DND-41 (cell line): Measurements from ENCODE around the gene LUZP1.

Experiments
- EZH2 ChIP-seq: IDR thresholded peaks from 3 replicates; pipeline ENCODE4 v1.6.1; 2012; ENCODE audit warnings: borderline replicate concordance, low read depth, mild to moderate bottlenecking, moderate library complexity, low read length, inconsistent platforms; ENCODE audit not compliant: severe bottlenecking
- TF ChIP-seq, protein P1 (sequence below): IDR thresholded peaks from 2 replicates; pipeline ENCODE4 v1.5.1; 2012; ENCODE audit warnings: borderline replicate concordance, low read length, moderate library complexity, mild to moderate bottlenecking; ENCODE audit not compliant: poor library complexity, severe bottlenecking; ENCODE audit errors: extremely low read depth

DNA sequence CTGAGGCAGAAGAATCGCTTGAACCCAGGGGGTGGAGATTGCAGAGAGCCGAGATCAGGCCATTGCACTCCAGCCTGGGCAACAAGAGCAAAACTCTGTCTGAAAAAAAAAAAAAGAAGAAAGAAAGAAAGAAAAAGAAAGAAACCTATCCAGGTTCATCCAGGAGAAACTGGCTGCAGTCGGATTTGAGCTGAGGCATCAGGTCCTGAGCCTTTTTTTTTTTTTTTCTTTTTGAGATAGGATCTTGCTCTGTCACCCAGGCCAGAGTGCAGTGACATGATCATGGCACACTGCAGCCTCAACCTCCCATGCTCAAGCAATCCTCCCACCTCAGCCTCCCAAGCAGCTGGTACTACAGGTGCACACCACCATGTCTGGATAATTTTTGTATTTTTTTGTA is 22.5 kb upstream of the LUZP1 start:
- TF ChIP-seq, protein P1, sequence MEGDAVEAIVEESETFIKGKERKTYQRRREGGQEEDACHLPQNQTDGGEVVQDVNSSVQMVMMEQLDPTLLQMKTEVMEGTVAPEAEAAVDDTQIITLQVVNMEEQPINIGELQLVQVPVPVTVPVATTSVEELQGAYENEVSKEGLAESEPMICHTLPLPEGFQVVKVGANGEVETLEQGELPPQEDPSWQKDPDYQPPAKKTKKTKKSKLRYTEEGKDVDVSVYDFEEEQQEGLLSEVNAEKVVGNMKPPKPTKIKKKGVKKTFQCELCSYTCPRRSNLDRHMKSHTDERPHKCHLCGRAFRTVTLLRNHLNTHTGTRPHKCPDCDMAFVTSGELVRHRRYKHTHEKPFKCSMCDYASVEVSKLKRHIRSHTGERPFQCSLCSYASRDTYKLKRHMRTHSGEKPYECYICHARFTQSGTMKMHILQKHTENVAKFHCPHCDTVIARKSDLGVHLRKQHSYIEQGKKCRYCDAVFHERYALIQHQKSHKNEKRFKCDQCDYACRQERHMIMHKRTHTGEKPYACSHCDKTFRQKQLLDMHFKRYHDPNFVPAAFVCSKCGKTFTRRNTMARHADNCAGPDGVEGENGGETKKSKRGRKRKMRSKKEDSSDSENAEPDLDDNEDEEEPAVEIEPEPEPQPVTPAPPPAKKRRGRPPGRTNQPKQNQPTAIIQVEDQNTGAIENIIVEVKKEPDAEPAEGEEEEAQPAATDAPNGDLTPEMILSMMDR: no peak
- TF ChIP-seq EZH2: no peak
